ENCODE measurements around the gene GALNT2. TPM values are rescaled to one million over a fixed set of nuclear protein-coding genes. Genes with fewer than 3 reads are reported as not detected.

GALNT2 gene
- total and polyA plus RNA-seq, 10 of the 15 experiments (the other 5 are each of a cell fraction or from before 2014, with no cell fraction given): 0.52 to 27.7 (median 16.3) TPM

DNA sequence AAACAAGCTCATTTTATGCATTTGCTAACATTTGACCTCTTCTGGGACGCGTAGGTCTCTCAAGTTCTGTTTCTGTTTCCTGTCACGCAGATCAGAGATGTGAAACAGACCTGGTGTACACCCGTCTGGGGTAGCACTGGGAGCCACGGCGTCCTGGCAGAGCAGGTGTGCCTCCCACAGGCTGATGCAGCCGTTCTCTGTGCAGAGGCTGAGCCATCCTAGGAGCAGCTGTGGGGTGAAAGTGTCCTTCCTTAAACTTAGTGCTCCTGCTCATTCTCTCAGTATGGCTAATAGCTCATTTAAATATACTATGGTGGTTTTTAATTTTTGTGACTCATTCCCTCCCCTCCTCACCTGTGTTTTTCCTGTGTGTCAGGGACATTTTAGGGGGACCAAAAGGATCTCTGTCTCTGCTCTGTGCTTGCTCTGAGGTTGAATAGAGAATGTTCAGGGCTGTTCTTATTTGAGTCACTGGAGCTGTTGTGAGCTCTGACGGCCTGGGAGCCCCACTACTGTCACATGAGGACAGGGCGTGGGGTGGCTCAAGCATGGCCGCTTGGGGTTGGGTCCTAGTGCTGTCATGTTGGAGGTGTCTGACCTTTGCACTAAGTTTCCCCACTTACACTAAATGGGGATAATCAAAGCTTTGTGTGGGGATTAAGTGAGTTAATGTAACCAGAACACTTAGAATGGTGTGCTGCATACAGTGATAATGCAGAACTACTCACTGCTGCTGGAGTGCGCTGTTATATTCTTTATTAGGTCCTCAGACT, 43.0 kb downstream of the GALNT2 start (continued):
- no peak for TF ChIP-seq CHD1 (IDR thresholded peaks at IDR 0.05; ENCODE audit: low read depth, low read length)
- TF ChIP-seq, protein P1, sequence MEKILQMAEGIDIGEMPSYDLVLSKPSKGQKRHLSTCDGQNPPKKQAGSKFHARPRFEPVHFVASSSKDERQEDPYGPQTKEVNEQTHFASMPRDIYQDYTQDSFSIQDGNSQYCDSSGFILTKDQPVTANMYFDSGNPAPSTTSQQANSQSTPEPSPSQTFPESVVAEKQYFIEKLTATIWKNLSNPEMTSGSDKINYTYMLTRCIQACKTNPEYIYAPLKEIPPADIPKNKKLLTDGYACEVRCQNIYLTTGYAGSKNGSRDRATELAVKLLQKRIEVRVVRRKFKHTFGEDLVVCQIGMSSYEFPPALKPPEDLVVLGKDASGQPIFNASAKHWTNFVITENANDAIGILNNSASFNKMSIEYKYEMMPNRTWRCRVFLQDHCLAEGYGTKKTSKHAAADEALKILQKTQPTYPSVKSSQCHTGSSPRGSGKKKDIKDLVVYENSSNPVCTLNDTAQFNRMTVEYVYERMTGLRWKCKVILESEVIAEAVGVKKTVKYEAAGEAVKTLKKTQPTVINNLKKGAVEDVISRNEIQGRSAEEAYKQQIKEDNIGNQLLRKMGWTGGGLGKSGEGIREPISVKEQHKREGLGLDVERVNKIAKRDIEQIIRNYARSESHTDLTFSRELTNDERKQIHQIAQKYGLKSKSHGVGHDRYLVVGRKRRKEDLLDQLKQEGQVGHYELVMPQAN (conservative IDR thresholded peaks at IDR 0.05): no peak
- 0 out of 4 replicates have a peak, but pooled peaks of 1 of the 2 experiments have one; percentile 53 for TF ChIP-seq SRF (IDR thresholded peaks at IDR 0.05; ENCODE audit: low read depth in 2 of 2, low read length in 2 of 2)
- TF ChIP-seq STAT1 (conservative IDR thresholded peaks at IDR 0.05): 0 out of 2 replicates have a peak, but pooled peaks have one; percentile 11
- no peak for TF ChIP-seq STAT3 (IDR thresholded peaks at IDR 0.05; ENCODE audit: low read depth, low read length)
- no peak for TF ChIP-seq RCOR1 (conservative IDR thresholded peaks at IDR 0.05; ENCODE audit: low read depth, low read length)
- no peak for TF ChIP-seq YBX1 (IDR thresholded peaks at IDR 0.05)
- peak; percentile 56 to 81; a peak in 3 of 4 replicates for TF ChIP-seq EP300 (IDR thresholded peaks at IDR 0.05; ENCODE audit: borderline replicate concordance in 1 of 2, control insufficient read depth in 1 of 2, low read depth in 2 of 2, low read length in 2 of 2)
- peak; percentile 81 for TF ChIP-seq ATF7 (IDR thresholded peaks at IDR 0.05; ENCODE audit: low read depth)
- no peak for TF ChIP-seq MYC (IDR thresholded peaks at IDR 0.05; ENCODE audit: insufficient read depth, insufficient read length, insufficient replicate concordance, low read length, severe bottlenecking)
- peak; percentile 92 to 93 for TF ChIP-seq IKZF2 (IDR thresholded peaks at IDR 0.05)
- peak; percentile 77; the same call in 1 of the 2 replicates for TF ChIP-seq MEF2A (IDR thresholded peaks at IDR 0.05; ENCODE audit: insufficient read depth, low read depth, low read length)
- TF ChIP-seq RUNX3 (IDR thresholded peaks at IDR 0.05; ENCODE audit: low read length): peak; percentile 85
- TF ChIP-seq, protein P2, sequence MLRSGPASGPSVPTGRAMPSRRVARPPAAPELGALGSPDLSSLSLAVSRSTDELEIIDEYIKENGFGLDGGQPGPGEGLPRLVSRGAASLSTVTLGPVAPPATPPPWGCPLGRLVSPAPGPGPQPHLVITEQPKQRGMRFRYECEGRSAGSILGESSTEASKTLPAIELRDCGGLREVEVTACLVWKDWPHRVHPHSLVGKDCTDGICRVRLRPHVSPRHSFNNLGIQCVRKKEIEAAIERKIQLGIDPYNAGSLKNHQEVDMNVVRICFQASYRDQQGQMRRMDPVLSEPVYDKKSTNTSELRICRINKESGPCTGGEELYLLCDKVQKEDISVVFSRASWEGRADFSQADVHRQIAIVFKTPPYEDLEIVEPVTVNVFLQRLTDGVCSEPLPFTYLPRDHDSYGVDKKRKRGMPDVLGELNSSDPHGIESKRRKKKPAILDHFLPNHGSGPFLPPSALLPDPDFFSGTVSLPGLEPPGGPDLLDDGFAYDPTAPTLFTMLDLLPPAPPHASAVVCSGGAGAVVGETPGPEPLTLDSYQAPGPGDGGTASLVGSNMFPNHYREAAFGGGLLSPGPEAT (IDR thresholded peaks at IDR 0.05; ENCODE audit: low read depth): peak; percentile 96
- TF ChIP-seq, protein P3, sequence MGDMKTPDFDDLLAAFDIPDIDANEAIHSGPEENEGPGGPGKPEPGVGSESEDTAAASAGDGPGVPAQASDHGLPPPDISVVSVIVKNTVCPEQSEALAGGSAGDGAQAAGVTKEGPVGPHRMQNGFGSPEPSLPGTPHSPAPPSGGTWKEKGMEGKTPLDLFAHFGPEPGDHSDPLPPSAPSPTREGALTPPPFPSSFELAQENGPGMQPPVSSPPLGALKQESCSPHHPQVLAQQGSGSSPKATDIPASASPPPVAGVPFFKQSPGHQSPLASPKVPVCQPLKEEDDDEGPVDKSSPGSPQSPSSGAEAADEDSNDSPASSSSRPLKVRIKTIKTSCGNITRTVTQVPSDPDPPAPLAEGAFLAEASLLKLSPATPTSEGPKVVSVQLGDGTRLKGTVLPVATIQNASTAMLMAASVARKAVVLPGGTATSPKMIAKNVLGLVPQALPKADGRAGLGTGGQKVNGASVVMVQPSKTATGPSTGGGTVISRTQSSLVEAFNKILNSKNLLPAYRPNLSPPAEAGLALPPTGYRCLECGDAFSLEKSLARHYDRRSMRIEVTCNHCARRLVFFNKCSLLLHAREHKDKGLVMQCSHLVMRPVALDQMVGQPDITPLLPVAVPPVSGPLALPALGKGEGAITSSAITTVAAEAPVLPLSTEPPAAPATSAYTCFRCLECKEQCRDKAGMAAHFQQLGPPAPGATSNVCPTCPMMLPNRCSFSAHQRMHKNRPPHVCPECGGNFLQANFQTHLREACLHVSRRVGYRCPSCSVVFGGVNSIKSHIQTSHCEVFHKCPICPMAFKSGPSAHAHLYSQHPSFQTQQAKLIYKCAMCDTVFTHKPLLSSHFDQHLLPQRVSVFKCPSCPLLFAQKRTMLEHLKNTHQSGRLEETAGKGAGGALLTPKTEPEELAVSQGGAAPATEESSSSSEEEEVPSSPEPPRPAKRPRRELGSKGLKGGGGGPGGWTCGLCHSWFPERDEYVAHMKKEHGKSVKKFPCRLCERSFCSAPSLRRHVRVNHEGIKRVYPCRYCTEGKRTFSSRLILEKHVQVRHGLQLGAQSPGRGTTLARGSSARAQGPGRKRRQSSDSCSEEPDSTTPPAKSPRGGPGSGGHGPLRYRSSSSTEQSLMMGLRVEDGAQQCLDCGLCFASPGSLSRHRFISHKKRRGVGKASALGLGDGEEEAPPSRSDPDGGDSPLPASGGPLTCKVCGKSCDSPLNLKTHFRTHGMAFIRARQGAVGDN (IDR thresholded peaks at IDR 0.05): peak; percentile 70
- TF ChIP-seq LARP7 (IDR thresholded peaks at IDR 0.05): no peak; the same call in 1 of the 2 replicates
- TF ChIP-seq, protein P4, sequence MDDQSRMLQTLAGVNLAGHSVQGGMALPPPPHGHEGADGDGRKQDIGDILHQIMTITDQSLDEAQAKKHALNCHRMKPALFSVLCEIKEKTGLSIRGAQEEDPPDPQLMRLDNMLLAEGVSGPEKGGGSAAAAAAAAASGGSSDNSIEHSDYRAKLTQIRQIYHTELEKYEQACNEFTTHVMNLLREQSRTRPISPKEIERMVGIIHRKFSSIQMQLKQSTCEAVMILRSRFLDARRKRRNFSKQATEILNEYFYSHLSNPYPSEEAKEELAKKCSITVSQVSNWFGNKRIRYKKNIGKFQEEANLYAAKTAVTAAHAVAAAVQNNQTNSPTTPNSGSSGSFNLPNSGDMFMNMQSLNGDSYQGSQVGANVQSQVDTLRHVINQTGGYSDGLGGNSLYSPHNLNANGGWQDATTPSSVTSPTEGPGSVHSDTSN (IDR thresholded peaks at IDR 0.05; ENCODE audit: insufficient replicate concordance, low read depth, low read length): peak; percentile 23
- peak; percentile 89 to 90 for TF ChIP-seq BHLHE40 (IDR thresholded peaks at IDR 0.05; ENCODE audit: borderline replicate concordance in 1 of 2, low read depth in 2 of 2, low read length in 1 of 2)
- no peak for TF ChIP-seq SMAD5 (IDR thresholded peaks at IDR 0.05; ENCODE audit: low read depth)
- TF ChIP-seq CBX5 (IDR thresholded peaks at IDR 0.05; ENCODE audit: low read depth): 0 out of 2 replicates have a peak, but pooled peaks have one; percentile 66
